Activated CD4-positive, alpha-beta T cell treated with anti-CD3 and anti-CD28 coated beads, Interleukin-2, amount 10 ng/mL, durations not matched to agents 24 days and 14 days (primary cell): ENCODE measurements around the gene ITM2B. TPM values are rescaled to one million over a fixed set of nuclear protein-coding genes. Genes with fewer than 3 reads are reported as not detected.
A peak's percentile ranks its signal among the peaks of the same experiment; 100 is the strongest.
"Not testable (repeated sequence)": the region's sequence is repeated elsewhere in the genome, so short reads cannot be mapped to it uniquely, and the experiment has no call there.

Experiments used
- DNase-seq: peaks from one replicate; pipeline ENCODE4 v3.0.0; 2022
- H3K27ac Mint-ChIP-seq: one replicate; pipeline ENCODE4 v1.8.0; 2022; ENCODE audit warnings: mild to moderate bottlenecking, mixed read lengths
- H3K27me3 Mint-ChIP-seq: one replicate; pipeline ENCODE4 v1.8.0; 2022; ENCODE audit warnings: mixed read lengths
- H3K36me3 Mint-ChIP-seq: one replicate; pipeline ENCODE4 v1.8.0; 2022; ENCODE audit warnings: low read depth, mild to moderate bottlenecking, mixed read lengths
- H3K4me1 Mint-ChIP-seq: one replicate; pipeline ENCODE4 v1.8.0; 2021; ENCODE audit warnings: mixed read lengths
- H3K4me3 Mint-ChIP-seq: one replicate; pipeline ENCODE4 v1.8.0; 2022; ENCODE audit warnings: mild to moderate bottlenecking, moderate library complexity, mixed read lengths
- H3K9me3 Mint-ChIP-seq: one replicate; pipeline ENCODE4 v1.8.0; 2021; ENCODE audit warnings: mixed read lengths
- intact Hi-C: fragments of 100-400 bp; cut with micrococcal nuclease; formaldehyde crosslinking; loops from one replicate; pipeline ENCODE4 v1.15.1; 2023
- total RNA-seq: library from RNA; stranded (reverse); gene quantifications from 2 replicates; pipeline ENCODE4 v1.2.3, GENCODE V29; 2022

The ITM2B gene
- total RNA-seq, 1 donor from 2014 or later: 51.7 TPM

DNA sequence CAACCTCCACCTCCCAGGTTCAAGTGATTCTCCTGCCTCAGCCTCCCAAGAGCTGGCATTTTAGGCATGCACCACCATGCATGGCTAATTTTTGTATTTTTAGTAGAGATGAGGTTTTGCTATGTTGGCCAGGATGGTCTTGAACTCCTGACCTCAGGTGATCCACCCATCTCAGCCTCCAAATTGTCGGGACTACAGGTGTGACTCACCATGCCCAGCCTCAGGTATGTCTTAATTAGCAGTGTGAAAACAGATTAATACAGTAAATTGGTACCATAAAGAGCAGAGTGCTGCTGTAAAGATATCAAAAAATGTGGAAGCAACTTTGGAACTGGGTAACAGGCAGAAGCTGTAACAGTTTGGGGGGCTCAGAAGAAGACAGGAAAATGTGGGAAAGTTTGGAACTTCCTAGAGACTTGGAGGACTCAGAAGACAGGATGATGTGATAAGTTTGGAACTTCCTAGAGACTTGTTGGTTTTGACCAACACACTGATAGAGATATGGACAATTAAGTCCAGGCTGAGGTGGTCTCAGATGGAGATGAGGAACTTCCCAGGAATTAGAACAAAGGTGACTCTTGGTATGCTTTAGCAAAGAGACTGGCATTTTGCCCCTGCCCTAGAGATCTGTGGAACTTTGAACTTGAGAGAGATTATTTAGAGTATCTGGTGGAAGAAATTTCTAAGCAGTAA lies 17.3 kb upstream of the ITM2B start:
- H3K27me3 Mint-ChIP-seq: peaks cover 27% of the 10 kb centered on the region

DNA sequence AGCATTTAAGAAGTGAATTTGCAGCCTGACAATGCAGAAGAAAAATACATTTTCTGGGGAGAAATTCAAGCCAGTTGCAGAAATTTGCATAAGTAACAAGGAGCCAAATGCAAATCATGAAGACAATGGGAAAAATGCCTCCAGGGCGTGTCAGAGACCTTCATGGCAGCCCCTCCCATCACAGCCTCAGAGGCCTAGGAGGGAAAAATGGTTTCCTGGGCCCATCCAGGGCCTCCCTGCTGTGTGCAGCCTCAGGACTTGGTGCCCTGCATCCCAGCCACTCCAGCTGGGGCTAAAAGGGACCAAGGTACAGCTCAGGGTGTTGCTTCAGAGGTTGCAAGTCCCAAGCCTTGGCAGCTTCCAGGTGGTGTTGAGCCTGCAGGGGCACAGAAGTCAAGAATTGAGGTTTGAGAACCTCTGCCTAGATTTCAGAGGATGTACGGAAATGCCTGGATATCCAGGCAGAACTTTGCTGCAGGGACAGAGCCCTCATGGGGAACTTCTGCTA lies 16.7 kb upstream of the ITM2B start:
- Mint-ChIP-seq H3K4me3 (no peak overlapping the region), H3K9me3 (peaks cover 17% of the 10 kb centered on the region), H3K4me1 (peaks cover 20% of the 10 kb centered on the region), H3K36me3 (peaks cover 13% of the 10 kb centered on the region), H3K27me3 (peaks cover 27% of the 10 kb centered on the region), H3K27ac (no peak overlapping the region)
- DNase-seq: no peak
- intact Hi-C loops: no loop called here

More for the DNA sequence above, 17.3 kb upstream of the ITM2B start:
- H3K27ac Mint-ChIP-seq, intact Hi-C loops, H3K4me3 Mint-ChIP-seq, DNase-seq: not testable (repeated sequence)
- Mint-ChIP-seq H3K4me1 (peaks cover 14% of the 10 kb centered on the region), H3K36me3 (peaks cover 13% of the 10 kb centered on the region), H3K9me3 (peaks cover 17% of the 10 kb centered on the region)

DNA sequence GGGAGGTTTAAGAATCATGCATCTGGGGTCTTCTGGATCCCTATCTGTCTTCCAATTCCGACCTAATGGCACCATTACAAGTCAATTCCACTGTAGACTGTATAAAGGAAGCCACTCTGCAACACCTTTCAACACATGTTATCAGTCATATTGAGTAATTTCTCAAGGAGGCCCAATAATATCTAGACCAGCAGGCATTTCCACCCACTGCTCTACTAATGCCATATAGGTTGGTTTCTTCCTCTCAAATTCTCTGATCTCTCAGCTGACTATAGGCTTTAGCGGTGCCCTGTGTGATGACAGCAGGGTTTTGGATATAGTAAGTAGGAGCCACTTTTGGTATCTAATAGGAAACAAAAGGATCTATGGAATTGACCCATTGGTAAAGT lies 12.4 kb upstream of the ITM2B start:
- Mint-ChIP-seq H3K4me1 (peaks cover 35% of the 10 kb centered on the region), H3K4me3 (peak overlapping the region; percentile 69), H3K27ac (peak overlapping the region; percentile 78), H3K27me3 (peaks cover 15% of the 10 kb centered on the region), H3K9me3 (peaks cover 21% of the 10 kb centered on the region), H3K36me3 (peaks cover 12% of the 10 kb centered on the region)
- intact Hi-C loops: loop anchor here (1.0 to 2.0 kb wide), 5 partner anchors 10 to 342 kb away; no protein-coding TSS in a partner anchor
- DNase-seq: peak; percentile 65

DNA sequence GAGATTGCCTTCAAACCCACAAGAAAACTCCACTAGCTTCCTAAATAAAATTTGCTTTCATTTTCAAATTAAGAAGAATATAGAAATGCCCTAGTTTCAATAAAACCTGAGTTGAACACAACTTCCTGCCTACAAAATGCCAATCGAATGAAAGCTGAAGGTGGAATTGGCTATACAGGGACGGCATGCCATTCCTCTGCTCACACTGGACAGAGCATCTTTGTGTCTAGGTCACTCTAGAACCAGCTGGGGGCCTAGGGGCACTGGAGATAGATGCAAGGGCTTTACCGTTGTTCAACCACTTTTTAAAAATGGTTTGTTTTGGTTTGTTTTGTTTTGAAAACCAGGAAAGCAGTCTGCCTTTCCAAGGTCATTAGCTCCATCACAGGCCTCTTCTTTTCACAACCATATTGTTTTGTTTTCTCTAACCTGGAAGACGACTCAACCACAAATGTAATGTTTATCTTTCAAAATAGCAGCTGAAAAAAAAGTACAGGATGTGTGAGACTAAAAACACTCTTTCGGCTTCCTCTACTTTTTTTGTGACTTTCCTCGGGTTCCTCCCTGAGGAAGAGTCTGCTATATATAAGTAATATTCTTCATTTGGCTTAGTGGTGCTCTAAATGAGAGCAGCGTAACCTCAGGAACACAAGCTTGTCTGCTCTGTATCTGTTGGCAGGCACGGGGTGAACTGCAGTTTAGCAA lies 11.9 kb upstream of the ITM2B start:
- DNase-seq: peak; percentile 73
- Mint-ChIP-seq H3K4me3 (peak overlapping the region; percentile 69), H3K4me1 (peaks cover 35% of the 10 kb centered on the region), H3K27ac (peak overlapping the region; percentile 78), H3K9me3 (peaks cover 15% of the 10 kb centered on the region), H3K36me3 (peaks cover 7% of the 10 kb centered on the region), H3K27me3 (peaks cover 15% of the 10 kb centered on the region)
- intact Hi-C loops: loop anchor here (1.0 to 2.0 kb wide), 6 partner anchors 11 to 342 kb away; no protein-coding TSS in a partner anchor

DNA sequence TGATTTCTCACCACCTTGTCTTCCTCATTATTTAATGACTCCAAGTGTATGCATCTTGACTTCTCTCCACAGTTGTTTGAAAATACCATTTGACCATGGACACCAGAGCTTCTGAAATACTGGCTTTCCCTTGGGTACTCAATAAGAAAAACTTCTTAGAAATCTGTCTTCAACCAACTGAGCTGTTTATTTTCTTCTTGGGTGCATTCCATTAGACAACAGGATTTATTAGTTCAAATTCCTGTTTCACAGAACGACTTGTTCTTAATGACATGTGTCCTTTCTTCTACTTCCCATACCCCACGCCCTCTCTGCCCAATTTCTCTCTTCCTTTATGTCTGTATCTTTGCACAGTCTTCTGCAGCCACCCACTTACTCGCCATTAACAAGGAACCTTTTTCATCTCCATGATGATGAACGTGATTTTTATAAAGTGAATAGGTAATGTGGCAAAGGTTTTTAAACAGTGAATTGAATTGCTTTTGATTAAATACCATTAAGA lies 11.3 kb upstream of the ITM2B start:
- no peak for DNase-seq
- peak overlapping the region; percentile 78 for H3K27ac Mint-ChIP-seq
- H3K9me3 Mint-ChIP-seq: peaks cover 12% of the 10 kb centered on the region
- peaks cover 35% of the 10 kb centered on the region for H3K4me1 Mint-ChIP-seq
- H3K36me3 Mint-ChIP-seq: peaks cover 7% of the 10 kb centered on the region
- H3K27me3 Mint-ChIP-seq: peaks cover 20% of the 10 kb centered on the region
- intact Hi-C loops: loop anchor here (1.0 to 2.0 kb wide), 5 partner anchors 14 to 341 kb away; no protein-coding TSS in a partner anchor
- H3K4me3 Mint-ChIP-seq: peak overlapping the region; percentile 69

DNA sequence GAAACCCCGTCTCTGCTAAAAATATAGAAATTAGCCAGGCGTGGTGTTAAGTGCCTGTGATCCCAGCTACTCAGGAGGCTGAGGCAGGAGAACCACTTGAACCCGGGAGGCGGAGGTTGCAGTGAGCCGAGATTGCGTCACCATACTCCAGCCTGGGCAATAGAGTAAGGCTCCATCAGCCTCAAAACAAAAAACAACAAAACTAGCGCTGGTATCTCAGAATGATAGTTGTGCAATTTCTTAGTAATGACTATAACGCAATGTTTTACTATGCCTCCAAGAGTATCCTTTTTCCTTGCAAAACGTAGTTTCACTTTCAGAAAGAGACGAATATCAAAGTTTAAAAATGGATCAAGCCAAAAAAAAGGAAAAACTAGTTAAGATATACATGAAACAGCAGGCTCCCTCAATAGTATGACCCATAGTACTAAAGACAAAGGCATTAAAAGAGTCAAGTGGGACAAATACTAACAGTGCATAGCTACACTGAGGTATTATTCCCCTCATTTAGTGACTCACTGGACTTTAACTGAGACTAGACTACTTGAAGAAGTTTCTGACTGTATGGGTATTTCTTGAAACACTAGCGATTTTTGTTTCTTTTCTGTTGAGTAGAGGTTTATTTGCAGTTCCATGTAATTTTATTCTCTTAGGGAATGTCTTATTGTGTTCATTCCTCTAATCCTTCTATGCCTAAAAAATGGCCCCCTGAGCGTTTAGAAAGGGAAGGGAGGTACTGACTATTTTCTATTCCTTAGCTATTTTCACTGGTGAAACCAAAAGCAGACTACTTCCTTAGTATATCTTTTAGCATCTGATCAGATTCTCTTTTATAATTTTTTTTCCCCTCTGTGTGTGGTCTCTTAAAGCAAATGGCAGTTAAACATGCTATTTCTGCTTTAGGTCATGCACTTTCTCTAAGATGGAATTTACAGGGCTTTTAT lies 10.4 kb upstream of the ITM2B start:
- H3K27ac Mint-ChIP-seq: no peak overlapping the region
- H3K4me3 Mint-ChIP-seq: no peak overlapping the region
- H3K4me1 Mint-ChIP-seq: peaks cover 35% of the 10 kb centered on the region
- peaks cover 5% of the 10 kb centered on the region for H3K36me3 Mint-ChIP-seq
- intact Hi-C loops: no loop called here
- no peak for DNase-seq
- peaks cover 26% of the 10 kb centered on the region for H3K27me3 Mint-ChIP-seq
- peaks cover 11% of the 10 kb centered on the region for H3K9me3 Mint-ChIP-seq

DNA sequence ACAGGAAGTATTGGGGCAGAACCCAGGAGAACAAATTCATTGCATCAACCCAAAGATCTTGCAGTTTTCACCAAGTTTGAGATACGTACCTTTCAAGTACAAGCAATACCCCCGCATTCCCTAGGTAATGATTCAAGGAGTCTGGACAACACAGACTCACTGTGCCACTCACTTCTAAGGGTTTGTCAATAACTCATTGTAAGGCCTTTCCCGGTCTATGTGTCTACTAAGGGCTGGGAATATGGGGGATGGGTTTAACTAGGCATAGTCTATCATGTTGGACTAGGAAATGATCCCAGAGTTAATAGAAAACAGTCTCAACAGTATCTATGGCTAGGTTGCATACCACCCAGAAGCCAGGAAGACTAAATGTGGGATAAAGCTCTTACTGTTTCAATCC lies 8.3 kb upstream of the ITM2B start:
- Mint-ChIP-seq H3K4me3 (no peak overlapping the region), H3K27me3 (peaks cover 41% of the 10 kb centered on the region), H3K36me3 (peaks cover 4% of the 10 kb centered on the region), H3K4me1 (peaks cover 33% of the 10 kb centered on the region), H3K27ac (no peak overlapping the region), H3K9me3 (peaks cover 9% of the 10 kb centered on the region)
- intact Hi-C loops: no loop called here
- DNase-seq: peak; percentile 31

DNA sequence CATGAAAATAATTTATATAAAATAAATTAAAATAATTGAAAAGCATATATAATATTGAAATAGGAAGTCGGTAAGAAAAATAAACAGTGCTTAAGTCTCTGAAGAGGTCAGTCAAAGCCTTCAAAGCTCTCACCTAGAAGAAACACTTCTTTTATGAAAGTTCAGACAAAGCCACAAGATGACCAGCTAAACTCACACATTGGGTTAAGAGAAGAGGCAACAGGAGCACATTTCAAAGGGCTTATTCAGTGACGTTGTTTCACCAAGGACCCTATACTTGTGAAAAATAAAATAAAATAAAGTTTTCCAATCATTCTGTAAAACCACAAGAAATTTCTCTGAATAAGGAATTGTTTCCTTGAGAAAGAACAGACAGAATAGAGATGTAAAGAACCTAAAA lies 2.5 kb upstream of the ITM2B start:
- no peak overlapping the region for H3K27ac Mint-ChIP-seq
- intact Hi-C loops: loop anchor here (5.0 to 10.0 kb wide), 2 partner anchors 193 to 274 kb away; partner anchors contain the start of gene NUDT15
- no peaks in the 10 kb centered on the region for H3K9me3 Mint-ChIP-seq
- H3K4me1 Mint-ChIP-seq: peaks cover 15% of the 10 kb centered on the region
- H3K36me3 Mint-ChIP-seq: peaks cover 6% of the 10 kb centered on the region
- no peak for DNase-seq
- peaks cover 46% of the 10 kb centered on the region for H3K27me3 Mint-ChIP-seq
- no peak overlapping the region for H3K4me3 Mint-ChIP-seq

DNA sequence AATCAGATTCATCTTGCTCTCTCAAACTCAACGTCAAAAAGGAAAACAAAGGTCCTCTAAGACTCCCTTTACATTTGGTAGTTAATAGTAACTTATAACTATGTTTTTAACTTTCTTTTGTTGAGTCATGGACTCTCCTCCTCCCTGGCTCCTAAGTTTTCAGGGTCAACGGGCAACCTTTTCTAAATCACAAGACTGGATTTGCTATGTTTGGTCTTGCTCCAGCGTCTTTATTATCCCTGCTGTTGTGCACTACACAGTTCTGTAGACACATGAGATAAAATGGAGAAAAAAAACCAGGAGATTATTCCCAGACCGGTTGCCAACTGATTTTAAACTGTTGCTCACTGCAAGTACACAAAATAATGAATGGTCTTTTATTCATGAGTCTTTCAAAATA lies 1.9 kb upstream of the ITM2B start:
- no peak overlapping the region for H3K4me3 Mint-ChIP-seq
- H3K36me3 Mint-ChIP-seq: peaks cover 9% of the 10 kb centered on the region
- intact Hi-C loops: loop anchor here (5.0 to 10.0 kb wide), 2 partner anchors 194 to 274 kb away; partner anchors contain the start of gene NUDT15
- peaks cover 43% of the 10 kb centered on the region for H3K27me3 Mint-ChIP-seq
- H3K4me1 Mint-ChIP-seq: peaks cover 21% of the 10 kb centered on the region
- peak; percentile 29 for DNase-seq
- no peaks in the 10 kb centered on the region for H3K9me3 Mint-ChIP-seq
- H3K27ac Mint-ChIP-seq: no peak overlapping the region

DNA sequence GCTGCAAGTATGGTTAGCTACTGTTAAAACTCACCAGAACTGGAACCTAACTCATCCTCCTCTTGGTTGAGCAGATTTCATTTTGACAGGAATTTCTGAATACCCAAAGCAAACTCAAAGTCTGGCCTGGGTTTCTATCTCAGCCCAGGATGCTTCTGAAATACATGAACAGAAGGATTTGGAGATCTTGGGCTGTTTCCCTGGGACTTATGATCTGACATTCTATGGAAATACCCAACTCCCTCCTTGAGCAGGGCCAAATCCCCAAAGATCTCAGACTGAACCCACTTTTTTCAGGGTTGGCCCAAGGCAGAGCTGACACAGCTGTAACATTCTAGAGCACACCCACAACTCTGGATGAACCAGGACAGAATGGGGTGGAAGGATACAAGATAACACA lies 1.1 kb upstream of the ITM2B start:
- peak; percentile 52 for DNase-seq
- Mint-ChIP-seq H3K4me1 (peaks cover 29% of the 10 kb centered on the region), H3K36me3 (peaks cover 18% of the 10 kb centered on the region), H3K27me3 (peaks cover 36% of the 10 kb centered on the region), H3K4me3 (peak overlapping the region; percentile 91), H3K9me3 (no peaks in the 10 kb centered on the region), H3K27ac (no peak overlapping the region)
- intact Hi-C loops: loop anchor here (5.0 to 10.0 kb wide), 2 partner anchors 195 to 273 kb away; partner anchors contain the start of gene NUDT15

DNA sequence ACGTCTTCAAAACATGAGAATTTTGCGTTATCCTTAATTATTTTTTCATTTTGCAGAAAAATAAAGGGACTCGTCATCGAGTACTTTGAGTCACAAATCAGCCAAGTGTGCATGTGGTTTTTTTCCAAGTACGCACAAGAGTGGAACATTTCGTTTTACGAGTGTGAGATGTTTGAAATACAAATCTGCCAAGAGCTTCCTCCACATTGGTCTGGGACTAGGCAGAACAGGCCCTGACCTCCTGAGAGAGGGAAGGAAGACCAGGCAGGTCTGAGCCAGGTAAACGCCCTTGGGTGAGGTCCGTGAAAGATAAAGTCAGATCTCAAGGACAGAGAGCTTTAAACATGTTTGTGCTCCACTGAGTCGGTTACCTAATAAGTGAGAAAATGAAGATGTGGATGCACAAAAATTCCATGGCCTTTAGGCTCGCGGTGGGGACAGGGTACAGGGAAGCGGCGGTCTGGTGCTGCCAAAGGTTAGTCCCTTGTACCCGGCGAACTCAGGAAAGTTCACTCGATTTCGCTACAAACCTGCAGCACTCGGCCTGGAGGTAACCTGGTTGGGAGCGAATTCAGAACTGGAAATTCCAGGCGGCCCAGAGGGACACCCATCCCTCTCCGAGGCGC lies 473 bp upstream of the ITM2B start:
- Mint-ChIP-seq H3K27me3 (peaks cover 32% of the 10 kb centered on the region), H3K36me3 (peaks cover 19% of the 10 kb centered on the region), H3K9me3 (no peaks in the 10 kb centered on the region), H3K4me3 (peak overlapping the region; percentile 91), H3K27ac (peak overlapping the region; percentile 88), H3K4me1 (peaks cover 35% of the 10 kb centered on the region)
- intact Hi-C loops: loop anchor here (1.0 to 10.0 kb wide), 6 partner anchors 72 to 272 kb away; partner anchors contain the start of genes MED4 and NUDT15
- no peak for DNase-seq

DNA sequence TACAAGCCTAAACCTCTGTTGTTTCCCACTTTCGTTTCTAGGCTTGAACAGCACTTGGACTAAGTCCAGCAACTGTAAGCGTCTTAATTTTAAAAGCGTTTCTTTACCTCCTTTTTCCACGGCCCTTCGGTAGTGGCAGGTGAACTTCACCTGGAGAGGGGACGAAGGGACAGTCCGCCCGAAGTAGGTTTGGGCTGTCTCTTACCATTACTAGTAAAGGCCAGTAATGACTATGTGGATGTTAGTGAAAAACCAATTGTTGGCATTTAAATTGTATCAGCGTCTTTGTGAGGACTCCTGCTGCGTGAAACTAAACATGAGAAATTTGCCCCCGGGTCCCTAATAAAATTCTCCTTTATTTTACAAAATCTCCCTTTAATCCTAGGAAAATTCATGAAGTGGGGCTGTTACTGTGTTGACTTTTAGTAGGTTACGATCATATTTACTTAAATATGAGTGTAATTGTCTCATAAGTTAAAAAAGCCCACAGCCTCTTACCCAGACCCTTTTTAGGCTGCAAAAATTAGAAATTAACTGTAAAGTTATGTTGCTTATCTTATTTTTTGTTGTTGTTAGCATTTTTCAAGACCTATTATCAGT lies 983 bp downstream of the ITM2B start:
- intact Hi-C loops: loop anchor here (1.0 to 10.0 kb wide), 6 partner anchors 70 to 271 kb away; partner anchors contain the start of genes MED4 and NUDT15
- H3K36me3 Mint-ChIP-seq: peaks cover 19% of the 10 kb centered on the region
- peaks cover 35% of the 10 kb centered on the region for H3K4me1 Mint-ChIP-seq
- peak overlapping the region; percentile 91 for H3K4me3 Mint-ChIP-seq
- no peaks in the 10 kb centered on the region for H3K9me3 Mint-ChIP-seq
- DNase-seq: no peak
- H3K27me3 Mint-ChIP-seq: peaks cover 18% of the 10 kb centered on the region
- H3K27ac Mint-ChIP-seq: peak overlapping the region; percentile 85
